GM20431 (cell line): ENCODE measurements around the gene NPAS4.
"Not testable (repeated sequence)": the region's sequence is repeated elsewhere in the genome, so short reads cannot be mapped to it uniquely, and the experiment has no call there.

ENCODE experiments used
- in situ Hi-C: fragments of 300-500 bp; cut with MseI, MboI; formaldehyde crosslinking; loops from one replicate; pipeline ENCODE4 v1.15.0; 2020; ENCODE audit warnings: low sequenced_read_pairs; ENCODE audit not compliant: unreplicated experiment

NPAS4 gene

GRCh38 chr11:66420671-66421476 lies at the start of gene NPAS4:
Gene NPAS4, plus strand, starts transcription at chr11:66421035. Its CDS starts 145 bp downstream, at chr11:66421180.
- in situ Hi-C loops, result loop anchor here (25.0 kb wide), 1 partner anchor 266 kb away; the partner anchor contains the start of gene RBM4B

DNA sequence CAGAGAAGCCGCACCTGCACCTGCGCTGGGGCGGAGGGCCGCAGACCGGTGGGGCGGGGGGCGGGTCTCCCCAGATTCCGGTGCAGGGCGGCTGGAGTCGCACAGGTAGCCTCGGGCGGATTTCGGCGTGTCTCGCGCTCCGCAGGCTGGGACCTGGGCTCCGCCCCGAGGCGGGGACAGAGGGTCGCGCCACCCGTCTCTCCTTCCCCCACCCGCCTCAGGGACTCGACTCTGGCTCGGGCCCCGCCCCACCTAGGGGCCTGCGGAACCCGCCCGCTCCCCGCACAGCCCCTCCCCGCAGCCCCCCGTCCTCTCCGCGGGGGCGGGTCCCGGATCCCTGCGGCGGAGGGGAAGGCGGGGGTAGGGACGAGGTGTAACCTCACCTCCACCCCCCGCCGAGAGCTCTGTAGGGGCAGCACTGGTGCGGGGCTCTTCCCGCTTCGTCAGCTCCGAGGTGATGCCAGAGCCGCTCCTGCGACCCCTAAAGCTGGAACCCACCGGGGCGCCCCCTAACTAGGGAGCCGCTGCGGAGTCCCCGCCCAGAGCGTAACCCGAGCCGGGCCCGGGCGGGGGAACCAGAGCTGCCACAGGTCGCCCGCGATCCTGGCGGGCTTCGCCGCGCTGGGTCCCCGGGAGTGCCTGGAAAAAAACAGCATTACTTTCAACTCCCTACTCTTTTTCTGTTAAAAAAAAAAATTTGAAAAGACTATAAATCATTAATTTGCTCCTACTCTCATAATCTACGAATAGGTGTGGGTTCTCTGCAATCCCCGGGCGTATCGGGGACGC lies 49.0 kb upstream of the NPAS4 start, which contains the start of gene SLC29A2:
SLC29A2 (minus strand) TSS at position 134 of the 789 bp plus-strand sequence. CDS start 169 bp downstream, outside the sequence.
- in situ Hi-C loops, result no loop called here

DNA sequence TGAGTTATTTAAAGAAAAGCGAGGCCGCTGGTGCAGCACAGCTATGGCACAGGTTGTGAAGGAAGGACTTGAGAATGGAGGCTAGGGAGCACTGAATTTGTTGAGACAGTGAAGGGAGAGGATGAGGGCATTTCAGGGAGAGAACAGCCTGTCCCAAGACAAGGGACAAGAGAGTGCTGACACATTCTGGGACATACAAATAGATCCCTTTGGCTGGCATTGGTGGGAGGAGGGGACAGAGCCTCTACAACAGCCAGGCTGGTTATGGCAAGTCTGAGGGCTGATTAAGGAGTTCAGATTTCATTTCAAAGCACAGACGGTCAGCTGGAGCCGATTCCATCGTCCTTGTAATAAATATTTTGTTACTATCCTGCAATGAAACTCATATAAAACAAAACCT lies 47.6 kb upstream of the NPAS4 start:
- in situ Hi-C loops, result no loop called here

DNA sequence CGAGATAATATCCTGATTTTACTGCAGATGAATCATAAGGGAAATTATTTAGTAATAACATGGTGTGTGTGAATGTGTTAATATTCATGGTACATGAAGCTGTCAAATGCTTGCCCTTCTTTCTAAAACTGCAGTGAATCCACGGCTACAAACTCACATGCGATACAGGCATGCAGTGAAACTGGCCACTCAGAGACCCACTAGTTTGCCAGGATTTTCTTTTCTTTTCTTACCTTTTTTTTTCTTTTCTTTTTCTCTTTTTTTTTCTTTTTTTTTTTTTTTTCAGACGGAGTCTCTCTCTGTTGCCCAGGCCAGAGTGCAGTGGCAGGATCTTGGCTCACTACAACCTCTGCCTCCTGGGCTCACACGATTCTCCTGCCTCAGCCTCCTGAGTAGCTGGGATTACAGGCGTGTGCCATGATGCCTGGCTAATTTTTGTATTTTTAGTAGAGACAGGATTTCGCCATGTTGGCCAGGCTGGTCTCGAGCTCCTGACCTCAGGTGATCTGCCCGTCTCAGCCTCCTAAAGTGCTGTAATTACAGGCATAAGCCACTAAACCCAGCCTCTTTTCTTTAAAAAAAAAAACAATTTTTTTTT lies 47.0 kb upstream of the NPAS4 start:
- in situ Hi-C loops, result not testable (repeated sequence)

DNA sequence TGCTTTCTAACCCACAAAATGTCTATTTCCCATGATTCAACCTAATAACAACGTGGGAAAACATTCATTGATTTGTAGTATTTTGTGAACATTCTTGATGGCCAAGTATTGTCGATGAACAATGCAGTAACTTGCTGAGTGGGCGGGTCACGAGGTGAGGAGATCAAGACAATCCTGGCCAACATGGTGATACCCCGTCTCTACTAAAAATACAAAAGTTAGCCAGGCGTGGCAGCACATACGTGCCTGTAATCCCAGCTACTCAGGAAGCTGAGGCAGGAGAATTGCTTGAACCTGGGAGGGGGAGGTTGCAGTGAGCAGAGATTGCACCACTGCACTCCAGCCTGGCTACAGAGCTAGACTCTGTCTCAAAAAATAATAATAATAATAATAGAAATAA lies 40.6 kb upstream of the NPAS4 start:
- in situ Hi-C loops, result not testable (repeated sequence)

DNA sequence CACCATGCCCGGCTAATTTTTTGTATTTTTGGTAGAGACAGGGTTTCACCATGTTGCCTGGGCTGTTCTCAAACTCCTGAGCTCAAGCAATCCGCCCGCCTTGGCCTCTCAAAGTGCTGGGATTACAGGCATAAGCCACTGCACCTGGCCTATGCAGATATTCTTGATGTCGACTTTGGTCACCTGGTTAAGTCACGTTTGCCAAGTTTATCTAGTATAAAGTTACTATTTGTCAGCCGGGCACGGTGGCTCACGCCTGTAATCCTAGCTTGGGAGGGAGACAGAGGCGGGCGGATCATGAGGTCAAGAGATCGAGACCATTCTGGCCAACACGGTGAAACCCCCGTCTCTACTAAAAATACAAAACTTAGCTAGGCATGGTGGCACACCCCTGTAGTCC lies 36.5 kb upstream of the NPAS4 start:
- in situ Hi-C loops, result not testable (repeated sequence)

DNA sequence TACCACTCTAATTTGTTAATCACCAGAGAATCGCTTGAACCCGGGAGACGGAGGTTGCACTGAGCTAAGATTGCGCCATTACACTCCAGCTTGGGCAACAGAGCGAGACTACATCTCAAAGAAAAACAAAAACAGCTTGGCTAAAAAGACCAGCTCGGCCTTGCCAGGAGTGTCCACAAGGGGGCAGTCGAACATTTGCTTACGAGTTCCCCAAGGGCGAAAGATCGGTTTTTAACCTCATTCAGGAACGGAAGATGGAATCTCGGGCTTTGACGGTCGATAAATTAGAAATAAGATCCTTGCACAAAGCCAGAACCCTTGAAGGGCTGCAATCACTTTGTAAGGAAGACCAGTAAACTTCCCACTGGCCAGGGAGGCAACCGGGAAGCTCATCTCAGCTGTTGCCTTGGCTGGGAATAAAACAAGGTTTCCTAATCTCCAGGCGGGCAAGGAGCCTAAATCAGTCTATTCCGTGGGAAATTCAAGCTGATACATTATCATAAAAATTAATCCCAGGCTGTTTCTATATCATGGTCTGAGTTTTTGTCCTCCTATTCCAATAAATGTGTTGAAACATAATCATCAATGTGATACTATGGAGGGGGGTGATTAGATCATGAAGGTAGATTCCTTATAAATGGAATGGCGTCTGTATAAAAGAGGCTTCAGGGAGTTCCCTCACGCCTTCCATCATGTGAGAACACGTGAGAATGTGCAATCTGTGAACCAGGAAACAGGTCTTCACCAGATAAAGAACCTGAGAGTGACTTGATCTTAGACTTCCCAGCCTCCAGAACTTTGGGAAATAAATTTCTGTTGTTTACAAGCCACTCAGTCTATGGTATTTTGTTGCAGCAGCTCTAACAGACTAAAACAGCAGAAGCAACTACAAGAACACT lies 34.4 kb upstream of the NPAS4 start:
- in situ Hi-C loops, result no loop called here

- in situ Hi-C loops, result no loop called here
These were observed 32.0 kb upstream of the NPAS4 start for GRCh38 chr11:66388780-66389386.

DNA sequence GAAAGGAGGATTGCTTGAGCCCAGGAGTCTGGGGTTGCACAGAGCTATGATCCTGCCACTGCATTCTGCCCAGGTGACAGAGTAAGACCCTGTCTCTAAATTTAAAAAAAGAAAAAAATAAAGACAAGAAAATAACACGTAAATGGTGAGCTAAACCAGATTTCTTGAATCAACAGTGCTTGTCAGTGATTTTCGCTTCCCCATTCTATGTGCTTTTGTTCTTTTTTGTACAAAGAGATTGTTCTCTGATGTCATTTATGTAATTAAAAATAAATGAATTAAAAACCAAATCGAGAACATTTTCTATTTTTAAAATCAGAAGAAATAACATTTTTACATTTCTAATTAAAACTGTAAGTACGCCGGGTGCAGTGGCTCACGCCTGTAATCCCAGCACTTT lies 29.5 kb upstream of the NPAS4 start:
- in situ Hi-C loops, result no loop called here

- in situ Hi-C loops, result no loop called here
These were observed 26.9 kb upstream of the NPAS4 start for GRCh38 chr11:66393954-66394353.

GRCh38 chr11:66407651-66408050 lies 13.2 kb upstream of the NPAS4 start:
- in situ Hi-C loops, result loop anchor here (25.0 kb wide), 1 partner anchor 280 kb away; the partner anchor contains the start of gene RBM4B

DNA sequence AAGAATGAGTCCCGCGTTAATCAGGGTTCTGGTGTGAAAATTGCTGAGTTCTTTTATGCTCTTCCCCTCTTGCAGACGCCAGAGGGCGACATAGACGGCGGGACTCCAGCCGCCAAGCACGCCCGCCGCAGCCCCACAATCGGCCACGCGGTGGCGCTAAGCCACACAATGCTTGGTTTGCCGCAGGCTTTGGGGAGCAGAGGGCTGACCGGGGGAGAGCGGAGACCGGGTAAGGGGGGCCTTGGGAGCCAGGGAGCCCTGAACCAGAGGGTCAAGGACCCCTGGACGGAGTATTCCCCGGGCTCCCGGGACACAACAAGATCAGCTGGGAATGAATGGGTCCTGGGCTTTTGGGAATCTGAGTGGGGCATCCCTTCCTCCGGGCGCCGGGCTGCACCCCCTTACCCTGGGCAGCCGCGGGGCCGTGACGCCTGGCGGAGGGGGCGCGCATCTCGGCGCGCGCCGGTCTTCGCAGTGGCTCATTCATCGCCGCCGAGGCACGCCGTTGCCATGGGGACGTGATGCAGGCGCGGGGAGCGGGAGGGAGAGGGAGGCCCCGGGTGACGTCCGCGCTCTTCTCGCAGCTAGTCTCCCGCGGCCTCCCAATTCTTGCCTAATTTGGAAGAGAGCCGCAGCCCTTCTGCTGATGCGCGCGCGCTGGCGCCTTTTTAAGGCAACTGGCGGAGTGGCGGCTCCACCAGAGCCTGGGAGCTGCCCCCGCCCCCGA lies 12.2 kb upstream of the NPAS4 start:
- in situ Hi-C loops, result loop anchor here (25.0 kb wide), 1 partner anchor 279 kb away; the partner anchor contains the start of gene RBM4B

DNA sequence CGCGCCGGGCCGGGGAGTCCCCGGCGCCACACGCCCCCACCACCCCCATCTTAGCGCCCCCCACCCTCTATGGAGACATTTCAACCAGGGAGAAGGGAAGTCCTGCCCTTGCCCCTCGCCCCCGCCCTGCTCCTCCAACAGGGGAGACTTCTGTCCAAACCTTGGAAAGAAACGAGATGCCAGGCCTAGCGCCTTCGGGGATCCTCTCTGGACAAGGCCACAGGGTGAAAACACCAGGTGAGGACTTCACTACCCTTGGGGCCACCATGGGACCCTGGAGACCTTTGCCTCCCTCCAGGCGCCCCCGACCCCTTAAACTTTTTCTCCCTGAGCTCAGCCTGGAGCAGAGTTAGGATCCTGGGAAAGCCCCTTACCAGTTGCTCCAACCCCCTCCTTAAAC lies 11.6 kb upstream of the NPAS4 start:
- in situ Hi-C loops, result loop anchor here (25.0 kb wide), 1 partner anchor 278 kb away; the partner anchor contains the start of gene RBM4B

DNA sequence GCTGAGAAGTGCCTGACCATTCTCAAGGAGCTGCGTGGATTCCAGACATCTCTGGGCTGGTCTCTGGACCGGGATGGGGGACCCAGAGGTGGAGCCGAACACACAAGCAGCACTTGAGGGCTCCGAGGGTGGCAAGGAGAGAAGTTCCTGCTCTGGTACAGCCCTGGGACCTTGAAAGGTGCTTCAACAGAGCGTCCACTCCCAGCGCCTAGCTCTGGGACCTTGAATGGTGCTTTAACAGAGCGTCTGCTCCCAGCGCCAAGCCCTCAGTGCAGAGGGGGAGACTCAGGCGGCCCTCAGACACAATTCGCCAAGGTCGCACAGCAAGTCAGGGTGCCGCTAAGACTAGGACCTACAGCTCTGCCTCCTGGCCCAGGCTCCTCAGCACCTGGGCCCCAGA lies 10.6 kb upstream of the NPAS4 start:
- in situ Hi-C loops, result loop anchor here (25.0 kb wide), 1 partner anchor 277 kb away; the partner anchor contains the start of gene RBM4B

- in situ Hi-C loops, result loop anchor here (25.0 kb wide), 1 partner anchor 276 kb away; the partner anchor contains the start of gene RBM4B
These were observed 9.5 kb upstream of the NPAS4 start for GRCh38 chr11:66411323-66411722.

DNA sequence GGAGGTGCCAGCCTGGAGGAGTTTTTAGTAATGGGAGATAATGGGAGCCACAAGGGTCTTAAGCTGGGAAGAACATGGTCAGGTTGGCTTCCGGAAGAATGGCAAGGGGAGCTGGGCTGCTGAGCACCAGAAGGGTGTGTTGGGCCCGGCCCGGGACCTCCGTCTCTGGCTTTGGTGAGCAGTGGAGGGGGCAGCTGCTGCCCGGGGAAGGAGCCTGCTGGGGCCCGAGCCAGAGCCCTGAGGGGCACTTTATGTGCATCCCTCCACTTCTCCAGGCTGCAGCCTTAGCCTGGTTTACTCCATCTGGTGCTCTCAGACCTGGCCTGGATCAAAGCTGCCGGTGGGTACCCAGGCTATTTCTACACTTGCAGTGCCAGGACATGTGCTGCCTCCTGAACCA lies 8.7 kb upstream of the NPAS4 start:
- in situ Hi-C loops, result loop anchor here (25.0 kb wide), 1 partner anchor 275 kb away; the partner anchor contains the start of gene RBM4B

DNA sequence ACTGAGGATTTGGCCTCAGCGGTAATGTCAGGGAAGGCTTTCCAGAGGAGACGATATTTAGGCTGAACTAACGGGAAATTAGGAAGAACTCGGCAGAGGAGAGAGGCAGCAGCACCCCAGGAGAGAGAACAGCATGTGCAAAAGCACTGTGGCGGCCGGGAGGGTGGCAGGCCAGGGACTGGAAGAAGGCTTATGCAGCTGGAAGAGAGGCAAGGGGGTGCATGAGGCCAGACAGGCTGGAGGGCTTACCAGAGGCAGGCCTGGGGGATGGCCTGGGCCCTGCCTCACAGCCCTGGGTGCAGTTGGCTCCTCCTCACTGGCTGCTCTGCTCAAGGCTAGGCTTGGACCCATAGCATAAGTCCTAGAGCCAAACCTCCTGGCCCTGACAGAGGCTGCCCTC lies 7.7 kb upstream of the NPAS4 start:
- in situ Hi-C loops, result loop anchor here (25.0 kb wide), 1 partner anchor 274 kb away; the partner anchor contains the start of gene RBM4B
